ENCODE data around the gene INTS1. TPM values are rescaled to one million over a fixed set of nuclear protein-coding genes. Genes with fewer than 3 reads are reported as not detected.

INTS1 gene
- total RNA-seq, 1 donor from 2014 or later = 81.9 TPM

DNA sequence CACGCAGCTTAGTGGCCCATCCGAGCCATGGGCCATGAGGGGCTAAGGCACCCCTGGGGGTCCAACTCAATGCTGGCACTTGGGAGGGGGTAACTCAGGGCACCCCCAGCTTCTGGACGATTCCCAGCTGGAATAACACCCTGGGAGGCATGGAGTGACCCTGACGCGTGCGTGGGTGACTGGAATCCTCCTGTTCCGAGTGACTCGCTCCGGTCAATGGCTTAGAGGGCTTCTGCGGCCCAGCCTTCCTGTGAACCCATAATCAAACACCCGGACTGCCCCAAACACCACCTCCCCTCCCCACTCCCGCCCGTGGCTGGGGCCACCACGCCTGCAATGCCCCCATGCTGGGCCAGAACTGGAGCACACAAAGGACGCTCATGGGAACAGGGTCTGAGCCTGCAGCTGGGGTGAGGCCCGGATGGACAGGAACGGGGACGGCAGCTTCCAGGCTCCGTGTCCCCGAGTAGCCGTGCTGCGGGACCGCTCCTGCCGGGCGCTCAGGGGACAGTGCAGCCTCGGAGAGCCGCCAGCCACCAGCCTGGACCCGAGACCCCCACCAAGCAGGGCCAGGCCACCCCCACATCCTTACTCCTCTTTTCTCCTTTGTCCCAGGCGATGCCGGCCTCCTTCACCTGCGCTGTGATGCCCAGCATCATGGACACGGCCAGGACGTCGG is 8.5 kb downstream of the INTS1 start:
- no peak for FAIRE-seq

DNA sequence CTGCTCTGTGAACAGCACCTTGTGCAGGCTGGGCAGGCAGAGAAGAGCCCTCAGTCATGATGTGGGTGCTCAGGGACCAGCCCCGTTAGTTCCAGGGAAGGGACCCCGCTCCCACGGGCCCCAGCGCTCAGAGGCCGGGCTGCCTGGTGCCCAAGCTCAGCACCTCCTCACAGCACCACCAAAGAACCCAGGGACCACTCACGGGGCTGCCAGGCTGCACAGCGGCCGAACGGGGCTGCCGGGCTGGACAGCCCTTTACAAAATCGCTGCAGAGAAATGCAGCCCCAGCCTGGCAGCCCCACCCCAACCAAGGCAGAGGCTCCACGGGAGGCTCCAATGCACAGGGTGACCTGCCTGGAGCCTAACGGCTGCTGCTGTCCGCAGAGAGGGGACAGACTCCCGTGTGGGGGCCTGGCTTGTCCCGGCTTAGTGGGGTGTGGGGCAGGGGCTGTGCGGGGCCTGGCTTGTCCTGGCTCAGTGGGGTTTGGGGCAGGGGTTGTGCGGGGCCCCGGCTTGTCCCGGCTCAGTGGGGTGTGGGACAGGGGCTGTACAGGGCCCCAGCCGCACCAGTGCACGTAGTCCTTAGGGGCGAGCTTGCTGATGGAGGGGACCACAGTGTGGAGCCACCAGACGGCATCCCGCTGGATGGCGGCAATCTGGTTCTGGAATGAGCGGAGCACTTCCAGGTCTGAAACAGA is 9.2 kb downstream of the INTS1 start:
- Histone ChIP-seq H3K9me3 (ENCODE audit: insufficient read depth, low read depth, low read length) (no peaks in the 10 kb centered on the region), H4K20me1 (ENCODE audit: insufficient read depth, low read length) (peaks cover 9% of the 10 kb centered on the region), H3K79me2 (ENCODE audit: insufficient read depth, low read length) (no peaks in the 10 kb centered on the region), H2AFZ (ENCODE audit: low read depth, low read length) (no peak overlapping the region), H3K27ac (ENCODE audit: low read depth, low read length) (no peak overlapping the region), H3K9ac (ENCODE audit: low read length) (no peak overlapping the region), H3K36me3 (ENCODE audit: insufficient read depth, low read length) (peaks cover 3% of the 10 kb centered on the region), H3K4me3 (ENCODE audit: insufficient read depth, low read depth, low read length) (no peak overlapping the region), H3K27me3 (ENCODE audit: insufficient read depth, low read length) (no peaks in the 10 kb centered on the region), H3K4me1 (ENCODE audit: insufficient read depth, low read length) (no peaks in the 10 kb centered on the region), H3K4me2 (ENCODE audit: low read length) (no peak overlapping the region)
- TF ChIP-seq EZH2 (IDR thresholded peaks at IDR 0.05; ENCODE audit: insufficient read depth, low read length) = no peak
- DNase-seq (ENCODE audit: low read depth) = no peak
- Mint-ChIP-seq H3K9me3 (ENCODE audit: unreplicated experiment) (no peaks in the 10 kb centered on the region), H3K4me1 (ENCODE audit: low read depth, unreplicated experiment) (no peaks in the 10 kb centered on the region), H3K27ac (ENCODE audit: unreplicated experiment) (no peak overlapping the region), H3K36me3 (ENCODE audit: low read depth, unreplicated experiment) (peaks cover 5% of the 10 kb centered on the region), H3K4me3 (ENCODE audit: unreplicated experiment) (no peak overlapping the region), H3K27me3 (ENCODE audit: low read depth, unreplicated experiment) (no peaks in the 10 kb centered on the region)
- FAIRE-seq = no peak

More for the DNA sequence above, 8.5 kb downstream of the INTS1 start:
- Histone ChIP-seq H2AFZ (ENCODE audit: low read depth, low read length) (no peak overlapping the region), H3K4me3 (ENCODE audit: insufficient read depth, low read depth, low read length) (no peak overlapping the region), H3K4me1 (ENCODE audit: insufficient read depth, low read length) (no peaks in the 10 kb centered on the region), H3K9ac (ENCODE audit: low read length) (no peak overlapping the region), H3K9me3 (ENCODE audit: insufficient read depth, low read depth, low read length) (no peaks in the 10 kb centered on the region), H3K4me2 (ENCODE audit: low read length) (no peak overlapping the region), H3K36me3 (ENCODE audit: insufficient read depth, low read length) (peaks cover 2% of the 10 kb centered on the region), H3K79me2 (ENCODE audit: insufficient read depth, low read length) (peaks cover 3% of the 10 kb centered on the region), H3K27ac (ENCODE audit: low read depth, low read length) (no peak overlapping the region), H4K20me1 (ENCODE audit: insufficient read depth, low read length) (peaks cover 9% of the 10 kb centered on the region), H3K27me3 (ENCODE audit: insufficient read depth, low read length) (no peaks in the 10 kb centered on the region)
- no peaks in the 10 kb centered on the region for H3K9me3 Mint-ChIP-seq (ENCODE audit: unreplicated experiment)
- TF ChIP-seq, protein P1, sequence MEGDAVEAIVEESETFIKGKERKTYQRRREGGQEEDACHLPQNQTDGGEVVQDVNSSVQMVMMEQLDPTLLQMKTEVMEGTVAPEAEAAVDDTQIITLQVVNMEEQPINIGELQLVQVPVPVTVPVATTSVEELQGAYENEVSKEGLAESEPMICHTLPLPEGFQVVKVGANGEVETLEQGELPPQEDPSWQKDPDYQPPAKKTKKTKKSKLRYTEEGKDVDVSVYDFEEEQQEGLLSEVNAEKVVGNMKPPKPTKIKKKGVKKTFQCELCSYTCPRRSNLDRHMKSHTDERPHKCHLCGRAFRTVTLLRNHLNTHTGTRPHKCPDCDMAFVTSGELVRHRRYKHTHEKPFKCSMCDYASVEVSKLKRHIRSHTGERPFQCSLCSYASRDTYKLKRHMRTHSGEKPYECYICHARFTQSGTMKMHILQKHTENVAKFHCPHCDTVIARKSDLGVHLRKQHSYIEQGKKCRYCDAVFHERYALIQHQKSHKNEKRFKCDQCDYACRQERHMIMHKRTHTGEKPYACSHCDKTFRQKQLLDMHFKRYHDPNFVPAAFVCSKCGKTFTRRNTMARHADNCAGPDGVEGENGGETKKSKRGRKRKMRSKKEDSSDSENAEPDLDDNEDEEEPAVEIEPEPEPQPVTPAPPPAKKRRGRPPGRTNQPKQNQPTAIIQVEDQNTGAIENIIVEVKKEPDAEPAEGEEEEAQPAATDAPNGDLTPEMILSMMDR (IDR thresholded peaks at IDR 0.05; ENCODE audit: insufficient read depth, low read depth, low read length) = no peak
- no peak for TF ChIP-seq EZH2 (IDR thresholded peaks at IDR 0.05; ENCODE audit: insufficient read depth, low read length)
- no peak for DNase-seq (ENCODE audit: low read depth)
- no peaks in the 10 kb centered on the region for H3K27me3 Mint-ChIP-seq (ENCODE audit: low read depth, unreplicated experiment)
- H3K27ac Mint-ChIP-seq (ENCODE audit: unreplicated experiment) = no peak overlapping the region
- peaks cover 5% of the 10 kb centered on the region for H3K36me3 Mint-ChIP-seq (ENCODE audit: low read depth, unreplicated experiment)
- H3K4me3 Mint-ChIP-seq (ENCODE audit: unreplicated experiment) = no peak overlapping the region
- no peaks in the 10 kb centered on the region for H3K4me1 Mint-ChIP-seq (ENCODE audit: low read depth, unreplicated experiment)

DNA sequence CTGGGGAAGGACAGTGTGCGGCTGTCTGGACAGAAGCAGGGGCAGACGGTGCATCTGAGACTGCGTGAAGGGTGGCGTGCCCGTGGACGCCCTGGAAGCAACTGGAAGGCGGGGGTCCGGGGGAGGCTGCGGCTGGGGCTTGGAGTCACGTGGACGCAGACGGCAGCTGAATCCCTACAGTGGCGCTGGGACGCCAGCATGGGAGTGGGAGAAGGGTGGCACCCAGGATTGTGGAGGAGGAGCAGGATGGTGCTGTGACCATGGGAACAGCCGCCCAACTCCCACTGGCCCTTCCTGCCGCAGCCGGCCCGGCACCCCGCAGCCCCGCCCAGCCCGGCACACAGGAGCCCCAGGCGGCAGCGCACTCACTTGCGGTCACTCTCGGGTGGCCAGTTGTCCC is 9.7 kb downstream of the INTS1 start:
- Histone ChIP-seq H3K79me2 (ENCODE audit: insufficient read depth, low read length) (no peaks in the 10 kb centered on the region), H3K4me3 (ENCODE audit: insufficient read depth, low read depth, low read length) (no peak overlapping the region), H3K27me3 (ENCODE audit: insufficient read depth, low read length) (no peaks in the 10 kb centered on the region), H4K20me1 (ENCODE audit: insufficient read depth, low read length) (peaks cover 9% of the 10 kb centered on the region), H3K9ac (ENCODE audit: low read length) (no peak overlapping the region), H3K4me1 (ENCODE audit: insufficient read depth, low read length) (no peaks in the 10 kb centered on the region), H2AFZ (ENCODE audit: low read depth, low read length) (no peak overlapping the region), H3K9me3 (ENCODE audit: insufficient read depth, low read depth, low read length) (no peaks in the 10 kb centered on the region), H3K27ac (ENCODE audit: low read depth, low read length) (no peak overlapping the region), H3K36me3 (ENCODE audit: insufficient read depth, low read length) (peaks cover 3% of the 10 kb centered on the region), H3K4me2 (ENCODE audit: low read length) (no peak overlapping the region)
- Mint-ChIP-seq H3K27ac (ENCODE audit: unreplicated experiment) (no peak overlapping the region), H3K36me3 (ENCODE audit: low read depth, unreplicated experiment) (peaks cover 7% of the 10 kb centered on the region), H3K9me3 (ENCODE audit: unreplicated experiment) (no peaks in the 10 kb centered on the region), H3K4me3 (ENCODE audit: unreplicated experiment) (no peak overlapping the region), H3K27me3 (ENCODE audit: low read depth, unreplicated experiment) (no peaks in the 10 kb centered on the region), H3K4me1 (ENCODE audit: low read depth, unreplicated experiment) (no peaks in the 10 kb centered on the region)
- TF ChIP-seq, protein P1 (IDR thresholded peaks at IDR 0.05; ENCODE audit: insufficient read depth, low read depth, low read length) = no peak
- TF ChIP-seq EZH2 (IDR thresholded peaks at IDR 0.05; ENCODE audit: insufficient read depth, low read length) = no peak
- DNase-seq (ENCODE audit: low read depth) (no peak), FAIRE-seq (no peak)
